Measurements from ENCODE around the gene B4GALNT3.
A peak's percentile ranks its signal among the peaks of the same experiment; 100 is the strongest.

Gene B4GALNT3

GRCh38 chr12:538731-539539 is 79.2 kb downstream of the B4GALNT3 start:
- no peak for DNase-seq (ENCODE audit: low read depth in 2 of 2)

- no peak for DNase-seq (ENCODE audit: low read depth in 2 of 2)
Observed at GRCh38 chr12:539540-540310, 80.0 kb downstream of the B4GALNT3 start.

- no peak for DNase-seq (ENCODE audit: low read depth in 2 of 2)
Observed at GRCh38 chr12:541676-542324, 82.1 kb downstream of the B4GALNT3 start.

DNA sequence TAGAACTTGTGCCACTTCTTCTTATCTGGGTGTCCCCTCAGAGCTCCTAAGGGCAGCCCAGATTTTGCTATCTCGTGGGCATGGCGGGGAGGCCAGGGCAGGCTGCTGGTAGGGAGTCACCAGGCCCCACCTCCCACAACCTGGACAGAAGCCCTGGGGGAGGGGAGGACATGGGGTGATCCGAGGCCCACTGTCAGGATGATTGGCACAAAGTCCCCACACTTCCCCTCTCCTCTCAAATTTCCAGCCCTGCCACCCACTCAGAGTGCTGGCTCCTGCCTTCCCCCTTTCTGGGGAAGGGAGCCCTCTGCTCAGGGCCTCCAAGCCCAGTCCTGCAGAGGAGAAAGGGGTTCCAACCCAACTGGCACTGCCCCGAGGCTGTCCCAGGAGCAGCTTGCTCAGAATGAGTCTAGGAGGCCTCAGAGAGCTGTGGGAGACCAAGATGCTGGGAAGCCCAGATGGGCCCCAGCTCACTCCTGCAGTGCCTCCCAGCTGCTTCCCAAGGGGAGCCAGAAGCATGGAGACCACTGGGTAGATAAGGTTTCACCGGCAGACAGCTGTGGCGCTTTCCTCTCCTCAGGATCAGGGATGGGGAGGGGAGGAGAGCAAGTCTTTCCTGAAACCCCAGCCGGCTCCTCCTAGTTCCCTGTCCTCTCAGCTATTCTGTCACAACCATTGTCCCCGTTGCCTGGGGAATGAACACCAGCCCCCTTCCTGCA is 82.8 kb downstream of the B4GALNT3 start:
- no peak for DNase-seq (ENCODE audit: low read depth in 2 of 2)

DNA sequence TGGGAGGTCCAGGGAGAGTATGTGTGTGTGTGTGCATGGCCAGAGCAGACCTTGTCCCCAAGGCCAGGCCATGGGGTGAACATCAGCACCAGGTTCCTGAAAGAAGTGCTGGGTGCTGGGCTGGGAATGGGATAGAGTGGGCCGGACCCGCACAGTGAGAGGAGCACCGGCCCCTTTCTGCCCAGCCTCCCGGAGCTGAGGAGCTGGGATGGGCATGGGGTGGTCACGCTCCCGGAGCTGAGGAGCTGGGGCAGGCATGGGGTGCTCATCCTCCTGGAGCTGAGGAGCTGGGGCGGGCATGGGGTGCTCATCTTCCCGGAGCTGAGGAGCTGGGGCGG is 83.3 kb downstream of the B4GALNT3 start:
- no peak for DNase-seq (ENCODE audit: low read depth in 2 of 2)

- DNase-seq (ENCODE audit: low read depth in 2 of 2): no peak
Observed at GRCh38 chr12:544142-544541, 84.4 kb downstream of the B4GALNT3 start.

DNA sequence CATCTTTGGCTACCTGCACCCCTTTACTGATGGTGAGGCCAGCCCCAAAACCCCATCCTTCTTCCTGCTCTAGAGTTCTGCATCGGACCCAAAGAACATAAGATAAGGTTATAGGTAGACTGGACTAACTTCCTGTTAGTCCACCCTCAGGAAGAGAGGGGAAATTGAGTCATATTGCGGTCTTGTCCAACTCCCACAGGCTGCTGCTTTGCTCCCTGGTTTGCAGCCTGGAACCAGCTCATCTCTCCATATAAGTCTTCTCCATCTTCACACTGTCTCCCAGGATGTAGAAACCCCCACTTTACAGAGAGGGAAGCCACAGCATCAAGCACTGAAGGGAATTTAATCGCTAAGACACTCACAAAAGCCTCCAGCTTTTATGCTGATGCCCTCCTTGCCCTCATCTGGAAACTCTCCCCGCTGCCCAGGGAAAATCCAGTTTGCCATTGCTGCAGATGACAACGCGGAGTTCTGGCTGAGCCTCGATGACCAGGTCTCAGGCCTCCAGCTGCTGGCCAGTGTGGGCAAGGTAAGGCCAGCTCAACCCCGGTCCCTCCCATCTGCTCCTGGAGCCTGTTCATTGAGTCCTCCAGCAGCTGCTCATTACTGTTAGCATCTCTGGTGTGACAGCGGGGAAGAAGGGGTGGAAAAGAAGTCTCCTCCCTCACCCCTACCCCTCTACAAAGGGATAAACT is 85.3 kb downstream of the B4GALNT3 start:
- DNase-seq (ENCODE audit: low read depth in 2 of 2): no peak

DNA sequence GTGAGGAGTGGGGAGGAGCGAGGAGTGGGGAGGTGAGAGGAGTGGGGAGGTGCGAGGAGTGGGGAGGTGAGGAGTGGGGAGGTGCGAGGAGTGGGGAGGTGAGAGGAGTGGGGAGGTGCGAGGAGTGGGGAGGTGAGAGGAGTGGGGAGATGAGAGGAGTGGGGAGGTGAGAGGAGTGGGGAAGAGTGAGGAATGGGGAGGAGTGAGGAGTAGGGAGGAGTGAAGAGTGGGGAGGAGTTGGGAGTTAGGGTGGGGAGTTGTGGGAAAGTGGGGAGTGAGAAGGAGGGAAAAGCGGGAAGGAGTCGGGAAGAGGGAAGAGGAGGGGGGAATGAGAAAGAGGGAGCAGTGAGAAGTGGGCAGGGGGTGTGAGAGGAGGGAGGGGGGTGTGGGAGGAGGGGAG is 86.1 kb downstream of the B4GALNT3 start:
- DNase-seq (ENCODE audit: low read depth in 2 of 2): no peak

- DNase-seq (ENCODE audit: low read depth in 2 of 2): no peak
Observed at GRCh38 chr12:546265-546919, 86.7 kb downstream of the B4GALNT3 start.

GRCh38 chr12:546920-547845 is 87.4 kb downstream of the B4GALNT3 start:
- peak; percentile 45 to 46 for DNase-seq (ENCODE audit: low read depth in 2 of 2)

DNA sequence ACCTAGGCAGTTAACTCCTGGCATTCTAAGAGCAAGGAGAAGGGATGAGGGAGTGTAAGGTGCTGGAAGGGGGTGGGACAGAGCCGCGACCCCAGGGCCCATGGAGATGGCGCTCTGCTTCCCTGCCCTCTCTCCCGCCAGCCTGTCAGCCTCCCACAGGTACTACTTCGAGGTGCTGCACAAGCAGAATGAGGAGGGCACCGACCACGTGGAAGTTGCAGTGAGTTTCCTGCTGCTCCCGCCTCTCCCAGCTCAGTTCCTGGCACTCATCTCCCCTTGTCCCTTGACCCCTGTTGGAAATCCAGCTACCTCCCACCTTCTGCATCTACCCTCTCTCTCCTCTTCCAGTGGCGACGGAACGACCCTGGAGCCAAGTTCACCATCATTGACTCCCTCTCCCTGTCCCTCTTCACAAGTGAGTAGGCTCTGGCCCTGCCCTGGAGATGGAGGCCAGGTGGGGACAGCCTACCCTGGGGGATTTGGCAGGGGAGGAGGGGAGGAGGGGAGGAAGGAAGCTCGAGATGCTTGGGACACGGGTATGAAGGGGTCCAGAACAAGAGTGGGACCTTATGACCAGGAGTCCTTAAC is 88.2 kb downstream of the B4GALNT3 start:
- DNase-seq (ENCODE audit: low read depth in 2 of 2): no peak

DNA sequence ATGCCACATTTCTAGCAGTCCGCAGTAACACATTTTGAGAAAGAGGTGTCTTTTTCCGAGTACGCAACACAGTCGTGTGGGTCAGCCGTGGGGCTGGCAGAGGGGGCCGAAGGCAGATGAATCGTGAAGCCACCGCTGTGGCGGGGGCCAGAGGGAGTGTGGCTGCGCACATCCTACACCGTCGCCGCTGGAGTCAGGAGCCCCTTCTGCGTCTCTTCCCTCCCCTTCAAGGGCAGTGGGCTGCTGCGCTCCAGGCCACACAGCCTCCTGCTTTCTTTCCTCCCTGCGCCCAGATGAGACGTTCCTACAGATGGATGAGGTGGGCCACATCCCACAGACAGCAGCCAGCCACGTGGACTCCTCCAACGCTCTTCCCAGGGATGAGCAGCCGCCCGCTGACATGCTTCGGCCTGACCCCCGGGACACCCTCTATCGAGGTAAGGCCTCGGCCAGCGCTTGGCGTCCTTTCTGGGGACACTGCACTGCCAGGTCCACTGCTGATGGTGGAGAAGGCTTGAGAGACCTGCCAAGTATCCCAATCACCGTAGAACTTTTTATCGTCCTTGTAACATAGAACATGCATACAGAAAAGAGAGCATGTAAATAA is 89.8 kb downstream of the B4GALNT3 start:
- DNase-seq (ENCODE audit: low read depth in 2 of 2): no peak

GRCh38 chr12:550473-551260 is 90.9 kb downstream of the B4GALNT3 start:
- DNase-seq (ENCODE audit: low read depth in 2 of 2): no peak

- DNase-seq (ENCODE audit: low read depth in 2 of 2): no peak
Observed at GRCh38 chr12:552466-552865, 92.7 kb downstream of the B4GALNT3 start.

- no peak for DNase-seq (ENCODE audit: low read depth in 2 of 2)
Observed at GRCh38 chr12:553216-554000, 93.7 kb downstream of the B4GALNT3 start.

- no peak for DNase-seq (ENCODE audit: low read depth in 2 of 2)
Observed at GRCh38 chr12:554001-554285, 94.2 kb downstream of the B4GALNT3 start.

- DNase-seq (ENCODE audit: low read depth in 2 of 2): no peak
Observed at GRCh38 chr12:556498-556897, 96.8 kb downstream of the B4GALNT3 start.

GRCh38 chr12:558580-558979 is 98.8 kb downstream of the B4GALNT3 start:
- DNase-seq (ENCODE audit: low read depth in 2 of 2): no peak

All from stimulated activated CD8-positive, alpha-beta memory T cell treated with anti-CD3 and anti-CD28 coated beads, Interleukin-2, amount 100 ng/mL, for 1 hour (primary cell).